ENCODE data around the gene NDUFB7.
"Not testable (repeated sequence)": the region's sequence is repeated elsewhere in the genome, so short reads cannot be mapped to it uniquely, and the experiment has no call there.

DNA sequence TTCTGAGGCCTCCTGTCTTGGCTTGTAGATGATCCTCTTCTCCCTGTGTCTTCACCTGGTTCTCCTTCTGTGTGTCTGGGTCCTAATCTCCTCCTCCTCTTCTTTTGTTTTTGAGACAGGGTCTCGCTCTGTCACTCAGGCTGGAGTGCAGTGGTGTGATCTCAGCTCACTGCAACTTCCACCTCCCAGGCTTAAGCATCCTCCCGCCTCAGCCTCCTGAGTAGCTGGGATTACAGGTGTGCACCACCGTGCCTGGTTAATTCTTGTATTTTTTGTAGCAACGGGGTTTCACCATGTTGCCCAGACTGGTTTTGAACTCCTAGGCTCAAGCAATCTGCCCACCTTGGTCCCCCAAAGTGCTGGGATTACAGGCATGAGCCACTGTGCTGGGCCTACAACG, 40.4 kb upstream of the NDUFB7 start:
- TF ChIP-seq CTCF, POLR2A (IDR thresholded peaks at IDR 0.05): not testable (repeated sequence)
